Lung (tissue), 12 donors: ENCODE results near the gene KLHL29. TPM values are rescaled to one million over a fixed set of nuclear protein-coding genes. Genes with fewer than 3 reads are reported as not detected.

Experiments
- ATAC-seq: fragments of 200-7000 bp; cut with Tn5 transposase; one replicate; pipeline ENCODE4 v1.9.1; 2020; ENCODE audit warnings: moderate number of reproducible peaks; ENCODE audit not compliant: insufficient read depth, low FRiP score
- DNase-seq, 3 donors: peaks; one replicate each; pipeline ENCODE4 v3.0.0-alpha.2; 2013 to 2017
- H3K27ac ChIP-seq, 2 donors: one replicate each; pipeline ENCODE4 v1.5.1; 2013; ENCODE audit warnings: mild to moderate bottlenecking in 2 of 2, moderate library complexity in 2 of 2, control low read depth in 1 of 2, inconsistent platforms in 1 of 2, low read depth in 1 of 2, low read length in 1 of 2
- H3K27me3 ChIP-seq, 3 donors: one replicate each; pipeline ENCODE4 v1.5.1; 2013; ENCODE audit warnings: low read length in 2 of 3; ENCODE audit not compliant: control insufficient read depth in 3 of 3, insufficient read depth in 3 of 3
- H3K36me3 ChIP-seq, 4 donors: one replicate each; pipeline ENCODE4 v1.5.1; 2013; ENCODE audit warnings: low read length in 4 of 4, mild to moderate bottlenecking in 1 of 4, moderate library complexity in 1 of 4; ENCODE audit not compliant: control insufficient read depth in 4 of 4, insufficient read depth in 4 of 4
- H3K4me1 ChIP-seq, 5 donors: one replicate each; pipeline ENCODE4 v1.5.1; 2013; ENCODE audit warnings: low read length in 5 of 5, mild to moderate bottlenecking in 2 of 5, moderate library complexity in 1 of 5; ENCODE audit not compliant: control insufficient read depth in 5 of 5, insufficient read depth in 5 of 5
- H3K4me3 ChIP-seq: one replicate; pipeline ENCODE4 v1.5.1; 2013; ENCODE audit warnings: mild to moderate bottlenecking, control low read depth, moderate library complexity
- H3K9ac ChIP-seq, 2 donors: one replicate each; pipeline ENCODE4 v1.5.1; 2013; ENCODE audit warnings: low read length in 2 of 2, control low read depth in 1 of 2; ENCODE audit not compliant: insufficient read depth in 1 of 2
- H3K9me3 ChIP-seq, 4 donors: one replicate each; pipeline ENCODE4 v1.5.1; 2013; ENCODE audit warnings: low read length in 3 of 4, mild to moderate bottlenecking in 1 of 4, moderate library complexity in 1 of 4; ENCODE audit not compliant: control insufficient read depth in 4 of 4, insufficient read depth in 3 of 4
- CTCF ChIP-seq: IDR thresholded peaks from 2 replicates; pipeline ENCODE4 v1.5.1; 2012; ENCODE audit warnings: mild to moderate bottlenecking; ENCODE audit errors: control extremely low read depth, extremely low read depth
- WGBS, 2 donors: extraction: QIAGEN DNeasy Blood & Tissue Kit; methylation state at CpG; one replicate each; pipeline ENCODE4 v1.1.7; 2013; 5-methylcytosine and 5-hydroxymethylcytosine counted together
- polyA plus RNA-seq, 2 donors: library from polyadenylated mRNA; stranded (reverse); fragments of 200-250 nt; gene quantifications; one replicate each; pipeline ENCODE4 v1.2.1, GENCODE V29; 2013
- total RNA-seq, 2 donors: library from RNA; depleted of rRNA in 1 of 2; stranded (reverse); fragments of >200 nt in 1 of 2; gene quantifications; one replicate each; pipeline ENCODE4 v1.2.1, GENCODE V29; 2014 to 2021
- donor health status: control.
- donor health status: control.
- donor health status: Bipolar disorder and iron deficiency.
- donor health status: healthy.
- donor health status: DM: yes; HTN: yes; CAD: no.

The KLHL29 gene
- total and polyA plus RNA-seq, 4 donors: 2.7 to 16.2 (median 3.5) TPM

GRCh38 chr2:23601301-23601965, 216.5 kb downstream of the KLHL29 start:
- Histone ChIP-seq H3K36me3 (no peaks in the 10 kb centered on the region), H3K27ac (no peak overlapping the region), H3K27me3 (no peaks in the 10 kb centered on the region), H3K4me1 (peaks cover 0 to 5% (median 2%) of the 10 kb centered on the region in 5 donors), H3K4me3 (no peak overlapping the region), H3K9ac (no peak overlapping the region), H3K9me3 (peaks cover 0 to 2% (median 0%) of the 10 kb centered on the region in 4 donors)
- WGBS, 2 donors: 66 to 77% methylated on average over 8 of the region's 8 CpGs
- ATAC-seq (no peak), DNase-seq (no peak)
- TF ChIP-seq CTCF: no peak

GRCh38 chr2:23602116-23602515, 217.1 kb downstream of the KLHL29 start:
- DNase-seq (no peak), ATAC-seq (no peak)
- H3K9me3 ChIP-seq: peaks cover 0 to 8% (median 4%) of the 10 kb centered on the region in 4 donors
- no peak overlapping the region for H3K27ac ChIP-seq
- H3K36me3 ChIP-seq: no peaks in the 10 kb centered on the region
- H3K4me3 ChIP-seq: no peak overlapping the region
- 86 to 87% methylated on average over 12 of the region's 12 CpGs for WGBS, 2 donors
- no peak overlapping the region for H3K9ac ChIP-seq
- no peak for TF ChIP-seq CTCF
- peaks cover 0 to 5% (median 0%) of the 10 kb centered on the region in 5 donors for H3K4me1 ChIP-seq
- H3K27me3 ChIP-seq: no peaks in the 10 kb centered on the region

- no peaks in the 10 kb centered on the region for H3K36me3 ChIP-seq
- no peak for TF ChIP-seq CTCF
- no peak overlapping the region for H3K4me3 ChIP-seq
- no peak overlapping the region for H3K9ac ChIP-seq
- no peak for ATAC-seq
- DNase-seq: no peak
- 77 to 79% methylated on average over 6 of the region's 6 CpGs for WGBS, 2 donors
- H3K9me3 ChIP-seq: peaks cover 0 to 9% (median 4%) of the 10 kb centered on the region in 4 donors
- H3K27ac ChIP-seq: no peak overlapping the region
- H3K4me1 ChIP-seq: peaks cover 0 to 5% (median 0%) of the 10 kb centered on the region in 5 donors
- no peaks in the 10 kb centered on the region for H3K27me3 ChIP-seq
Measured at GRCh38 chr2:23603156-23603555, 218.2 kb downstream of the KLHL29 start.
